ENCODE measurements around the gene RPS6KL1.

RPS6KL1 gene, protein sequence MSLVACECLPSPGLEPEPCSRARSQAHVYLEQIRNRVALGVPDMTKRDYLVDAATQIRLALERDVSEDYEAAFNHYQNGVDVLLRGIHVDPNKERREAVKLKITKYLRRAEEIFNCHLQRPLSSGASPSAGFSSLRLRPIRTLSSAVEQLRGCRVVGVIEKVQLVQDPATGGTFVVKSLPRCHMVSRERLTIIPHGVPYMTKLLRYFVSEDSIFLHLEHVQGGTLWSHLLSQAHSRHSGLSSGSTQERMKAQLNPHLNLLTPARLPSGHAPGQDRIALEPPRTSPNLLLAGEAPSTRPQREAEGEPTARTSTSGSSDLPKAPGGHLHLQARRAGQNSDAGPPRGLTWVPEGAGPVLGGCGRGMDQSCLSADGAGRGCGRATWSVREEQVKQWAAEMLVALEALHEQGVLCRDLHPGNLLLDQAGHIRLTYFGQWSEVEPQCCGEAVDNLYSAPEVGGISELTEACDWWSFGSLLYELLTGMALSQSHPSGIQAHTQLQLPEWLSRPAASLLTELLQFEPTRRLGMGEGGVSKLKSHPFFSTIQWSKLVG

GRCh38 chr14:74922752-74923401, at the start of gene RPS6KL1:
Gene RPS6KL1 (minus strand): TSS chr14:74923260. CDS start chr14:74921541, 1,719 bp downstream.
- Mint-ChIP-seq H3K9me3 (no peaks in the 10 kb centered on the region), H3K4me1 (peaks cover 13% of the 10 kb centered on the region), H3K27ac (no peak within 1 kb of the TSS), H3K36me3 (no peaks in the 10 kb centered on the region), H3K4me3 (peak within 1 kb of the TSS; percentile 69), H3K27me3 (peaks cover 29% of the 10 kb centered on the region)
- CTCF ChIA-PET: interaction anchor here (0.8 to 4.6 kb wide), 4 partner anchors 16 to 166 kb away, joined by 3 to 24 read pairs (median 10); no protein-coding TSS in a partner anchor
- peak; percentile 88 for DNase-seq

- Mint-ChIP-seq H3K9me3 (no peaks in the 10 kb centered on the region), H3K4me3 (no peak overlapping the region), H3K4me1 (peaks cover 3% of the 10 kb centered on the region), H3K27me3 (peaks cover 40% of the 10 kb centered on the region), H3K27ac (no peak overlapping the region), H3K36me3 (no peaks in the 10 kb centered on the region)
- no peak for DNase-seq
- CTCF ChIA-PET: interaction anchor here (0.8 to 0.9 kb wide), 2 partner anchors 18 to 108 kb away, joined by 3 read pairs; no protein-coding TSS in a partner anchor
Observed at GRCh38 chr14:74968811-74969210, 45.8 kb upstream of the RPS6KL1 start.

DNA sequence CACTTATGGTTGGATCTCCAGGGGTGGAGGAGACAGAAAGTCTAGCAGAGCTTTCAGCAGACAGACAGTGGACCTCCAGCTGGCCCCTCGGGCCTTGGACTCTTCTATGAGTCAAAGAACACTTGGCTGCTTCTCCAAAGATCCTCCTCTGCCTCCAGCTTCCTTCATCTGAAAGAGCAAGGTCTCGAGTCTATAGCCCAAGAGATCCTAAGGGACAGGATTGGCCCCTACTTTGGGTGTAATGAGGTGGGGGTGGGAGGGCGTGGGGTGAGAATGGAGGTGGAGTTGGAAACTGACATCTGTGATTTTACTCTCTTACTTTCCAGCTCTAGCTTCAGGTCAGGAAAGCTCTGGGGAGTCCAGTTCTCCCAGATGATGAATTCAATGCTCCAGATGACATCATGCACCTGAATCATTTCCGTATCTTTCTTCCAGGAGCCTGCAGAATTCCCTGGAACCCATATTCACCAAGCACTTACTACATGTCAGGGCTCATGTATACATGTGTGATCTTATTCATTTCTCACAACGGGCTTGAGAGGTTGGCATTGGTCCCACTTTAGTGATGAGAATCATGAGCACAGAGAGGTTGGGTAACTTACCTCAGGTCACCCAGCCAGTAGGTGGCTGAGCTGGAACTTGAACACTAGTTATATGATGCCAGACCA, 42.6 kb upstream of the RPS6KL1 start:
- DNase-seq: no peak
- H3K27ac Mint-ChIP-seq: no peak overlapping the region
- CTCF ChIA-PET: interaction anchor here (1.4 to 2.1 kb wide), 3 partner anchors 20 to 123 kb away, joined by 4 to 11 read pairs (median 9); no protein-coding TSS in a partner anchor
- peaks cover 55% of the 10 kb centered on the region for H3K27me3 Mint-ChIP-seq
- H3K36me3 Mint-ChIP-seq: no peaks in the 10 kb centered on the region
- peaks cover 3% of the 10 kb centered on the region for H3K4me1 Mint-ChIP-seq
- no peaks in the 10 kb centered on the region for H3K9me3 Mint-ChIP-seq
- H3K4me3 Mint-ChIP-seq: no peak overlapping the region

- H3K27ac Mint-ChIP-seq: no peak overlapping the region
- peaks cover 3% of the 10 kb centered on the region for H3K4me1 Mint-ChIP-seq
- CTCF ChIA-PET: interaction anchor here (1.4 to 2.1 kb wide), 4 partner anchors 19 to 124 kb away, joined by 4 to 11 read pairs (median 6); no protein-coding TSS in a partner anchor
- peaks cover 52% of the 10 kb centered on the region for H3K27me3 Mint-ChIP-seq
- no peaks in the 10 kb centered on the region for H3K9me3 Mint-ChIP-seq
- DNase-seq: no peak
- no peaks in the 10 kb centered on the region for H3K36me3 Mint-ChIP-seq
- H3K4me3 Mint-ChIP-seq: no peak overlapping the region
Observed at GRCh38 chr14:74964787-74965485, 41.9 kb upstream of the RPS6KL1 start.

DNA sequence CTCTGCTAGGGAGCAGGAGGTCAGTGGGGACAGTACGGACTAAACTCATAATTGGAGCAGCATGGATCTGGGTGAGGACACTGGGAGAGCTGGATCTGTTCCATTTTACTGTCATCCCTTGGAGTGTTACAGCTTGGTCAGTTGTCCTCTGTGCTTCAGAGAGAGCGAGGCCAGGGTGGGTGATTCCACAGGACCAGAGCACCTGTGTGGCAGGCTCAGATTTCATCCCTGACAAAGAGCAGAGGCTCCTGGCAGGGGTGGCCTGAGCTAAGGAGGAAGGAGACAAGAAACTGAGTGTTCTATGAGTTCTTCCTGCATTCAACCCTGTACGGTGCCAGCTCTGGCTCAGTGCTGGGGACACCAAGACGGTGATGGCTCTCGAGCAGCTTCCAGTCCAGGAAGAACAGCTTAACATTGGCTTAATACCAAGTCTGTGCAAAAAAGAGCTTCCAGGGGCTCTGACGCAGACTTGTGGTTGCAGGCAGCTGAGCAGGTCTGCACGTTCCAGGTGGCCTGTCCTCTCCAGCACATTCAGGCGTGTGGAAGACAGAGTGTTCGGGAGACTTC, 40.7 kb upstream of the RPS6KL1 start:
- Mint-ChIP-seq H3K9me3 (no peaks in the 10 kb centered on the region), H3K27ac (no peak overlapping the region), H3K4me3 (no peak overlapping the region), H3K36me3 (no peaks in the 10 kb centered on the region), H3K27me3 (peaks cover 54% of the 10 kb centered on the region), H3K4me1 (peaks cover 3% of the 10 kb centered on the region)
- no peak for DNase-seq
- CTCF ChIA-PET: interaction anchor here (0.9 to 2.1 kb wide), 5 partner anchors 18 to 125 kb away, joined by 3 to 11 read pairs (median 4); no protein-coding TSS in a partner anchor

DNA sequence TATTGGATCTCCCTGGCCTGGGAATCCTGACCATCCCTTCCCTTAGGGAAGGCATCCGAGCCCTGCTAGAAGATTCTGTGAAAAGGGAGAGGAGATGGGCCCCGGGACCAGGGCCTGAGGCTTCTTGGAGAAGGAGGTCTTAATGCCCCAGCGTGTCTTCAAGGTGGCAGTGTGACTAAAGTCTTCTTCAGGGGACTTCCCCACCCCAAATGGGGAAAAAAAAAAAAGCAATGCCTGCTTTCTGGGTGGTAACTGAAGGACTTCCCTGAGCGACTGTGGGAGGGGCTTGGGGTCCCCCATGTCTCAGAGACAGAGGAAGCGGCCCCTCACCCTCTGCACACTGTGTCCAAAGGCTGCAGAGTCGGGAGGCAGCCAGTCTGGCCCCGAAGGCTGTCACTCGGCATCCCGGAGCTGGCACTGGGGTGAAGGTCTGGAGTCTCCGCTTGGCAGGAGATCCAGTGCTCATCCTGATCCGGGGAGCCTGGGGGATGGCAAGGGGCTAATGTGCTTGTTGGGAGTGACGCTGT, 40.2 kb upstream of the RPS6KL1 start:
- H3K27ac Mint-ChIP-seq: no peak overlapping the region
- H3K4me3 Mint-ChIP-seq: no peak overlapping the region
- CTCF ChIA-PET: interaction anchor here (0.9 to 2.9 kb wide), 4 partner anchors 18 to 116 kb away, joined by 3 to 16 read pairs (median 4); no protein-coding TSS in a partner anchor

GRCh38 chr14:74962493-74962892, 39.4 kb upstream of the RPS6KL1 start:
- H3K36me3 Mint-ChIP-seq: no peaks in the 10 kb centered on the region
- peaks cover 60% of the 10 kb centered on the region for H3K27me3 Mint-ChIP-seq
- no peak overlapping the region for H3K27ac Mint-ChIP-seq
- no peak for DNase-seq
- CTCF ChIA-PET: interaction anchor here (0.9 to 2.9 kb wide), 3 partner anchors 12 to 126 kb away, joined by 3 to 16 read pairs (median 7); no protein-coding TSS in a partner anchor
- no peak overlapping the region for H3K4me3 Mint-ChIP-seq
- H3K9me3 Mint-ChIP-seq: no peaks in the 10 kb centered on the region
- H3K4me1 Mint-ChIP-seq: peaks cover 3% of the 10 kb centered on the region

More for the DNA sequence above, 40.2 kb upstream of the RPS6KL1 start:
- Mint-ChIP-seq H3K36me3 (no peaks in the 10 kb centered on the region), H3K27me3 (peaks cover 54% of the 10 kb centered on the region), H3K4me1 (peaks cover 3% of the 10 kb centered on the region), H3K9me3 (no peaks in the 10 kb centered on the region)
- DNase-seq: no peak

DNA sequence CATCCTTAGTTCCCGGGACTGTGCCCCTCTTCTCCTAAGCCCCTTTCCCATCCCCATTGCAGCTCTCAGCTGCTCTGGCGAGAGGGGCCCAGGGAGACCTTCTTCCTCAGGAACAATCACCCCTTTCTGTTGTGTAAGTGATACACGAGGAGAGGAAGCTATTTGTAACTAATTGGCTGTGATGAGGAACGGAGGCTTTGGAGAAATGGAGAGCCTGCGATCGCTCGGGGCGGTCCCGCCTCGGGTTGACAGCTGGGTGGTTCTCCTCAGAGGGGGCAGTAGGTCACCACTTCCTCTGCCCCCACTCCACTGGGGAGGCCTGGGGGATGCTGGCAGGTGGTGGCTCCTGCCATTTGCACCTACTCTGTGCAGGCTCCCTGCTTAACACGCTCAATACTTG, 39.0 kb upstream of the RPS6KL1 start:
- H3K36me3 Mint-ChIP-seq: no peaks in the 10 kb centered on the region
- no peak for DNase-seq
- no peak overlapping the region for H3K4me3 Mint-ChIP-seq
- no peaks in the 10 kb centered on the region for H3K9me3 Mint-ChIP-seq
- peaks cover 3% of the 10 kb centered on the region for H3K4me1 Mint-ChIP-seq
- H3K27me3 Mint-ChIP-seq: peaks cover 60% of the 10 kb centered on the region
- no peak overlapping the region for H3K27ac Mint-ChIP-seq
- CTCF ChIA-PET: interaction anchor here (0.9 to 2.9 kb wide), 3 partner anchors 11 to 127 kb away, joined by 3 to 16 read pairs (median 7); no protein-coding TSS in a partner anchor

DNA sequence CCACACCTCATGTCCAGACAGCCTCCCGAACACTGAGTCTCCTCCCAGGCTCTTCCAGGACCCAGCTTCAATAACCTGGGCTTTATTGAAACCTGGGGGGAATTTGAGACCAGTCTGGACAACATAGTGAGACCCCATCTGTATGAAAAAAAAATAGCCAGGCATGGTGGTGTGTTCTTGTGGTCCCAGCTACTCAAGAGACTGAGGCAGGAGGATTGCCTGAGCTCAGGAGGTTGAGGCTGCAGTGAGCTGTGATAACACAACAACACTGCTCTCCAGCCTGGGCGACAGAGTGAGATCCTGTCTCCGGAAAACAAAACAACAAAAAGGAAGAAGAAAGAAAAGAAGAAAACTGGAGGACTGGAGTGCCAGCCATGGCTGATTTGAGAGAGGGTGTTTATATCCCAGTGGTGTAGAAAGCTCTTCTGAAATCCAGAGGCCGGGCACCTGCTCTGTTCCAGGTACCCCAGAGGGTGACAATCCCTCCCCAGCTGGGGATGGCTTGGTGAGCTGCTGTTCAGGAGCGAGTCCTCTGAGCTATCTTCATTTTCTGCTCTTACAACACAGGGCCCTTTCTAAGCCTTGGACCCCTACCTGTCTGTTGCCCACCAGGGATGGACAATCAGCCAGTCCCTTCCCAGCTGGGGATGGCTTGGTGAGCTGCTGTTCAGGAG, 38.3 kb upstream of the RPS6KL1 start:
- no peak for DNase-seq
- H3K27me3 Mint-ChIP-seq: peaks cover 64% of the 10 kb centered on the region
- H3K27ac Mint-ChIP-seq: no peak overlapping the region
- H3K9me3 Mint-ChIP-seq: no peaks in the 10 kb centered on the region
- CTCF ChIA-PET: interaction anchor here (1.8 to 2.9 kb wide), 2 partner anchors 16 to 127 kb away, joined by 7 to 16 read pairs; no protein-coding TSS in a partner anchor
- H3K4me1 Mint-ChIP-seq: peaks cover 3% of the 10 kb centered on the region
- no peaks in the 10 kb centered on the region for H3K36me3 Mint-ChIP-seq
- H3K4me3 Mint-ChIP-seq: no peak overlapping the region

GRCh38 chr14:74960736-74961135, 37.7 kb upstream of the RPS6KL1 start:
- no peak overlapping the region for H3K4me3 Mint-ChIP-seq
- no peak for DNase-seq
- no peaks in the 10 kb centered on the region for H3K9me3 Mint-ChIP-seq
- peaks cover 3% of the 10 kb centered on the region for H3K4me1 Mint-ChIP-seq
- peaks cover 70% of the 10 kb centered on the region for H3K27me3 Mint-ChIP-seq
- CTCF ChIA-PET: interaction anchor here (2.9 kb wide), 1 partner anchor 16 kb away, joined by 16 read pairs; no protein-coding TSS in a partner anchor
- no peak overlapping the region for H3K27ac Mint-ChIP-seq
- no peaks in the 10 kb centered on the region for H3K36me3 Mint-ChIP-seq

DNA sequence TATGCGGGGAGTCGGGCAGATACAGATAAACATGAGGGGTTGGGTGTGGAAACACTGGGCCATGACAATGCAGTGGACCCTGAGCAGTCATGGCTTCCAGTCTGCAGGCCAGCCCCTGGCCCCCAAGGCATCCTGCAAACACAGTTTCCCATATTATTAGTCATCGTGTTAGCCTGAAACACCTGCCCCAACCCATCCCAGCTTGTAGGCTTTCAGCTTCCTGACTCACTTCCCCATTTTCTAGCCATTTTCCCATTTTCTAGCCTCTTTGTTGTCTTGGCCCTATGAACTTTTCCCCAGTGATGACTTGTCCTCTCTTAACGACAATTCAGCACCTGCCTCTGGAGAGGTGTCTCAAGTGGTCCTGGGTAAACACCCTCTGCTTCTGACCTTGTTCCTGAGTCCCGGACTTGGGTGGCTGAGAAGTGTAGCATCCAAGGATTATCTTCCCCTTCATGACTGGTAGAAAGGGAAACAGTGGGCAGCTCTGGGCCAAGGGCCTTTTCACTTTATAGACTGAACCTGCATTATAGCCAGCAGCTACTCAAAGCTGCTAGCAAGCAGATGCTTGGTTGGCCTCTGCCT, 36.6 kb upstream of the RPS6KL1 start:
- CTCF ChIA-PET: interaction anchor here (0.9 kb wide), 2 partner anchors 13 to 128 kb away, joined by 4 to 5 read pairs; no protein-coding TSS in a partner anchor
- peaks cover 71% of the 10 kb centered on the region for H3K27me3 Mint-ChIP-seq
- H3K27ac Mint-ChIP-seq: no peak overlapping the region

More for the DNA sequence above, 36.6 kb upstream of the RPS6KL1 start:
- no peaks in the 10 kb centered on the region for H3K9me3 Mint-ChIP-seq
- no peak overlapping the region for H3K4me3 Mint-ChIP-seq
- peaks cover 6% of the 10 kb centered on the region for H3K4me1 Mint-ChIP-seq
- no peak for DNase-seq
- no peaks in the 10 kb centered on the region for H3K36me3 Mint-ChIP-seq
